ENCODE data around the gene RBMS1.

- no peak for TF ChIP-seq POLR2A (IDR thresholded peaks at IDR 0.05)
- no peak for TF ChIP-seq POLR2AphosphoS5 (IDR thresholded peaks at IDR 0.05)
Measured at GRCh38 chr2:160450486-160450885, 43.1 kb downstream of the RBMS1 start.
